GM21526 (cell line): Measurements from ENCODE around the gene IFI6.
"Not testable (repeated sequence)": the region's sequence is repeated elsewhere in the genome, so short reads cannot be mapped to it uniquely, and the experiment has no call there.

Experiments used
- ATAC-seq: cut with Tn5 transposase; IDR thresholded peaks from one replicate; pipeline ENCODE4 v1.9.1; 2021; ENCODE audit warnings: moderate library complexity; ENCODE audit not compliant: unreplicated experiment, low FRiP score

The IFI6 gene

GRCh38 chr1:27632387-27633297 is 39.4 kb downstream of the IFI6 start:
- no peak for ATAC-seq

GRCh38 chr1:27630859-27631491 is 41.0 kb downstream of the IFI6 start:
- ATAC-seq: no peak

GRCh38 chr1:27628712-27629111 is 43.3 kb downstream of the IFI6 start:
- ATAC-seq: no peak

- ATAC-seq: not testable (repeated sequence)
These were observed 44.3 kb downstream of the IFI6 start for GRCh38 chr1:27627733-27628132.

GRCh38 chr1:27627061-27627460 is 44.9 kb downstream of the IFI6 start:
- no peak for ATAC-seq

GRCh38 chr1:27626031-27626935 is 45.7 kb downstream of the IFI6 start:
- no peak for ATAC-seq

- ATAC-seq: no peak
These were observed 47.4 kb downstream of the IFI6 start for GRCh38 chr1:27624467-27625178.

GRCh38 chr1:27623327-27624212 is 48.4 kb downstream of the IFI6 start:
- no peak for ATAC-seq

- no peak for ATAC-seq
These were observed 49.2 kb downstream of the IFI6 start for GRCh38 chr1:27622828-27623227.

GRCh38 chr1:27621051-27621920 is 50.7 kb downstream of the IFI6 start:
- ATAC-seq: no peak

- not testable (repeated sequence) for ATAC-seq
These were observed 52.1 kb downstream of the IFI6 start for GRCh38 chr1:27619782-27620438.

GRCh38 chr1:27618341-27619082 is 53.5 kb downstream of the IFI6 start:
- ATAC-seq: no peak

- ATAC-seq: no peak
These were observed 54.6 kb downstream of the IFI6 start for GRCh38 chr1:27617420-27617819.

- ATAC-seq: no peak
These were observed 55.6 kb downstream of the IFI6 start for GRCh38 chr1:27616441-27616840.
